Amygdala (tissue), 56 donors: ENCODE measurements around the gene EML1.

ENCODE experiments used
- DNase-seq, 56 donors: peaks; one replicate each; lab custom pipeline; 2025; lab: John Stamatoyannopoulos, UW

EML1 gene

GRCh38 chr14:99794151-99794780 is 1.1 kb downstream of the EML1 start:
- no peak for DNase-seq

DNA sequence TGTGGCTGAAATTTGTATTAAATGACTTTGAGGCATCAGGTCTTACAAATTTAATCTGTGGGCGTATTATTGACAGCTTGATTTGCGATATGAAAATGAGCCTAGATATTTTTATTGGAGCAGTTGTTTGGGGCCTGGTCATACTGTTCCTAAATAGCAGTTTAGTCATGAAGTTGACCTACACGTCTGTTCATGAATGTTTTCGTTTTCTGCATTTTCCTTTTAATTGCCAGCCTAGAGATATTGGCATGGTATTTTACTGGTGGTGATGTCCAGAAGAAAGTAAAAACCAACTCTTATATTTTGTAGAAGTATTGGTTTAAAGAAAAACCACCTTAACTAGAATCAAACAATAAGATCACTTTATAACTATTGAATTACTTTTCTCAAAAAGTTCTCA is 1.8 kb downstream of the EML1 start:
- DNase-seq, result no peak

GRCh38 chr14:99797231-99797630 is 4.0 kb downstream of the EML1 start:
- DNase-seq, result no peak

GRCh38 chr14:99800781-99801180 is 7.6 kb downstream of the EML1 start:
- no peak for DNase-seq

GRCh38 chr14:99802301-99803105 is 9.3 kb downstream of the EML1 start:
- DNase-seq, result no peak

DNA sequence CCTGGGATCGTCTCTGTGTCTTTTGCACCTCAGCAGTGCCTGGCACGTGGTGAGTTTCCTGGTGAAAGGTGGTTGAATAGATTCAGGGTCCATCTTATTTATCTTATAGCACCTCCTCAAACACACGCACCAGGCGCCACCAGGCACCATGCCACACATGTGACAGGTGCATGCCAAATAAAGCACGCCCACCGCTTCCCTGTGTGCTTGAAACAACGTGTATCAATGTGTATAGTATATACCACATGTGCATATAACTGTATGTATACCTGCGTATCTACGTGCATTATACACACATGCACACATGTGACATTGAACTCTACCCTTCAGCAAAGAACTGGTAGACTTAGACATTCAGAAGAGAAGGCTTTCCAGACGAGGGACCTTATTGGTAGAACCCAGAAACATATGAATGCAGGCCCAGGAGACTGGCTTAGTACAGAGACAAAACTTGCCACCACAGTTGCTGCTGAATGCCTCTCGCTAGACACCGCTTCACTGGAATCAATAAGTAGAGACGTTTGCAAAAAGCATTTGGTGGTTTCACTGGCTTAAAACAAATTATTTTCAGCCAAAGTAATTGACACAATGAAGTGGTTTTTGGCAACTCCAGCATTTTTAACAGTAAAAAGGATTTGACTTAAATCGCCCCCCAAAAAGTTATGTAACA is 10.0 kb downstream of the EML1 start:
- DNase-seq, result no peak

DNA sequence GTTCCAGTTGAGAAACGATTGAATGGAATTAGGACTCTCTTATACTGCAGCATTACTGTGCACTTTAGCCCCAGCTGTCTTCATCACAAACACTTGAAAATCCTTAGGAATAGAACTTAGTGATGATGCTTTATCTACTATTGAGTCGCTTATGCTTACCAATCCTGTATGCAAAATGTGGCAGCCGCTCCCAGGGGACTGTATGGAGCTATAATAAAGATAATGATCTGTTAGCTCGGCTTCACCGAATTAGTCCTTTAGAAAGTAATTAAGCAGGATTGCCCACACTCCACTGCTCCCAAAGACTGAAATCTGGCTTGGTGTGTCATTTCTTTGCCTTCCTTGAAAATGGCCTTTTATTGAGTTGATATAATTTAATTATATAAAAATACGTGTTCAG is 10.6 kb downstream of the EML1 start:
- no peak for DNase-seq

DNA sequence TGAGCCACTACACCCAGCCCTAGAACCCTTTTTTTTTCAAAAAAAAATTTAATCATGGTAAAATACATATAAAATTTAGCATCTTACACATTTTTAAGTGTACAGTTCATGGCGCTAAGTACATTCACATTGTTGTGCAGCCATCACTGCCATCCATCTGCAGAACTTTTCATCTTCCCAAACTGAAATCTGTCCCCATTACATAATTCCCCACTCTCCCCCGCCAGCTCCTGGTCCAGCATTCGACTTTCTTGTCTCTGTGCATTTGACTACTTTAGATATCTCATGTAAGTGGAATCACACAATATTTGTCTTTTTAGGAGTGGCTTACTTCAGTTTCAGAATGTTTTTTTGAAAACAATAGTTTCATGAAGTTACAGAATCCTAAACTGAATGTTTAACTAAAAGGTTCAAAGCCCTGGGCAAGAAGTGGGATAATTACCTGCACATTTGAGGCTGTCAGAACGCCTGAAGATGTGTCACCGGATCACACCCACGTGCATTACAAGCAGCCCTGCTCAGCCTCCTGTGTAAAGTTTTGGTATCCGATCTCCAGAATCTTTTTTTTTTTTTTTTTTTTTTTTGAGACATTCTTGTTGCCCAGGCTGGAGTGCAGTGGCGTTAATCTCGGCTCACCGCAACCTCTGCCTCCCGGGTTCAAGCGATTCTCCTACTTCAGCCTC is 12.7 kb downstream of the EML1 start:
- DNase-seq, result no peak

GRCh38 chr14:99806836-99807235 is 13.6 kb downstream of the EML1 start:
- DNase-seq, result no peak

- no peak for DNase-seq
Measured at GRCh38 chr14:99807413-99808153, 14.4 kb downstream of the EML1 start.

DNA sequence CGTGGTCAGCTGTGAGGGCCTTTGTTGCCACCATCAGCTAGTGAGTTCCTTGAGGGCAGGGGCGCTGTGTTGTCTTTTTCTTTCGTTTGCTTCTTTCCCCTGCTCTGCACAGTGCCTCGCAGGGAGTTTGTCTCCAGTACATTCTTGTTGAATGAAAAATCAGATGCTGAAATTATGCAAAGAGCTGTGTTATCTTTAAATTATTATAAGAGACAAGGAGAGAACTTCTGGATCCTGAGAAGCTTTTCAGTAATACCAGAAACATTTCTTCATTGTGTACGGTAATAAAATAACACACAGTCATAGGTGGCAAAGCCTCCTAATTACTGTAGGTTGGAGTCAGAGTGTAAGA is 14.9 kb downstream of the EML1 start:
- no peak for DNase-seq

GRCh38 chr14:99808515-99808914 is 15.3 kb downstream of the EML1 start:
- DNase-seq, result no peak

GRCh38 chr14:99809360-99809759 is 16.1 kb downstream of the EML1 start:
- peak in 16 of 56 donors; percentile 14 to 63 (median 26) for DNase-seq

DNA sequence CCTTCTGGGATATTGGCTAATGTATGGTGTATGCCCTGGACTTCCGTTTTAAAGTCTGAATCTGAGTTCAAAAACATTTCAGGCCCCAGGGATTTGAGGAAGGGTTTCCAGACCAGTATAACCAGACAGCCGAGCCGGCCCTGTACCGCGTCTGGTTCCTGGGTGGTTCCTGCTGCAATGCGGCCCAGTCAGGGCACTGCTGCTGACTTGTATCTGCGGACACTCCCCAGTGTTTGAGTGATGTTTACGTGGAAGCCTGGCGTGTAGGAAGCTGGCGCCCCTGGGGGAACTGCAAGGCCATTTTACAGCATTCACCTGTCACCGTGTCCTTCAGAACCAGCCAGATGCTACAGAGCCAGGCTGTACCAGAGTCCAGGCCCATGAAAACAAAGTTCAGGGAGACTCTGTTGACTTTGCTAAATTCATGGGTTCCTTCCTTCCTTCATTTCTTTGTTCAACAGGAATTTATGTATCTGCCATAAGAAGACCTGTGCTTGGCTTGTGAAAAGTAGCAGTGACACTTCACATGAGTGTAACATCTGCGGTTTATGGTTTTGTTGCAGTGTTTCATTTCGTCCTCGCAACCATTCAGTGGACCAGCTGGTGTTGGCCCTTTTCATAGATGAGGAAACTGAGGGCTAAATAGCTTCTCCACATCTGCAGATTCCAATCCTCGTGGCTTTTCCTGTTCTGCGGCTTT is 16.8 kb downstream of the EML1 start:
- DNase-seq, result no peak

DNA sequence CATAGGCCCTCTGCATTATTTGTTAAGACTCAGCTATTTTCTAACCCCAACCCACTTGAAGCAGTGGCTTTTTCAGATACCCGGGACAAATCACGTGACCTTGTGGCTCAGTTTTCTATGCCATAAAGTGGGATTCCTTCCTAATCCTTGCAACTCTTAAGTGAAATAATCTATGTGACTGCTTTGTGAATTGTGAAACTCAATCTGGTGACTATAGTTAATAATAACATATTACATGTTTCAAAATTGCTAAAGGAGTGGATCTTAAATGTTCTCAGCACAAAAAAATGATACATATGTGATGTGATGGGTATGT is 17.3 kb downstream of the EML1 start:
- no peak for DNase-seq

- no peak for DNase-seq
Measured at GRCh38 chr14:99812096-99812750, 19.0 kb downstream of the EML1 start.

DNA sequence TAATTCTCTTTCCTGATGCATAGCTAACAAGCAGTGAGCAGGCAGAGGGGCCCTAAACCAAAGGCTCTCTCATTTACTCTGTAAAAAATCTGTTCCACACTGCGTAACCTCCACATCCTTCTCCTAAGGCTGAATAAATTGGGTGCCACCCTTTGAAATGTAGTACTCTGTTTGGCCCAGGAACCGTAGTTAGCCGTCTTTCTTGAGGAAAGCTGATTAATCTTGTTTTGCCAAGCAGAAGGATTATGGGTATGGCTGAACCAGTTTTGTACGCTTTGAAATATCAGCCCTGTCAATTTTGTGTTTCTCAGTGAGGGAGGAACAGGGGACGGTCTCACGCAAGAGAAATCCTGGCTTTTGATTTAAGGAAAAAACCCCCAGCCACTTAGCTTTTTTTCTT is 19.7 kb downstream of the EML1 start:
- DNase-seq, result no peak

DNA sequence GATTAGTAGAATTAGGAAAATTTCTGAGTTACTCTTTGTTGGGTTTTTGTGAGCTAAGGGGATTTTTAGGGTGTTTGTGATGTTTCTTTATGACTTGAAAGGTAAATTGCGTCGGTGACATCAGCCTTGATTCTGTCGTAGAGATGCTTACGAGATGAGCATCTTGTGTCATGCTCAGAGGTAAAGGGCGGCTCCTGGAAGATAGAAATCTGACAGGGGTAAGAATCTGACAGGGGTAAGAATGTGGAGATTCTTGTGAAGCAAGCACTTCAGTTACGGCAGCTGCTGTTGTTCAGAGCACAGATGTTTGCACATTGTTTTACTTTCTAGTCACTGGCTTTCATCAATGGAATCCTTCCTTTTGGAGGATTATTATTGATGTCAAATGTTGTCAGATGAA is 22.5 kb downstream of the EML1 start:
- no peak for DNase-seq

- DNase-seq, result no peak
Measured at GRCh38 chr14:99816217-99816616, 23.0 kb downstream of the EML1 start.

DNA sequence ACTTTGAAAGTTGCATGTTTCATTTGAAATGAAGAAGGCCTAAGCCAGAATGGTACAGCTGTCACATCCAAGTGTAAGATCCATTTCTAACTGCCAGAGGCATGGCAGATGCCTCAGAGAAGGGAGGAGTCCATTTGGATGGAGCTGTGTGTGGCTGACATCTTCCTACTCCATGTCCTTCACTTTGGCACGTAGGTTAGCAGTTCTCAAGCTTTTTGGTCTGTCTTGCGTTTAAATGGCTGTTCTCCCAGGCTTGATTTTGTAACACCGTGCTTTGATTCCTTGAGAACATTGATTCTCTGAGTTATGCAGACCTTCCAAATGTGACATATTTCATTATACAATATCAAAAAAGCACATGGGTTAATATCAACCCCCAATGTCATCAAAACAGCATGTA is 23.4 kb downstream of the EML1 start:
- no peak for DNase-seq
